ENCODE data around the gene RBM39. TPM values are rescaled to one million over a fixed set of nuclear protein-coding genes. Genes with fewer than 3 reads are reported as not detected.

The RBM39 gene
- polyA plus RNA-seq, 1 of the 3 experiments (the other 2 are of a cell fraction), result 68.4 TPM

- H3K27ac ChIP-seq (ENCODE audit: low read depth in 2 of 2, low read length in 1 of 2), result no peak overlapping the region
- no peak overlapping the region for H3K4me2 ChIP-seq
- H3K36me3 ChIP-seq (replicated peaks in 1 of 2; ENCODE audit: control insufficient read depth in 1 of 2, insufficient read depth in 2 of 2, low read length in 1 of 2), result peaks cover 21 to 26% of the 10 kb centered on the region in 2 experiments
- DNase-seq, result no peak
- TF ChIP-seq CTCF (IDR thresholded peaks at IDR 0.05), result no peak
- no peak for TF ChIP-seq ELF1 (IDR thresholded peaks at IDR 0.05)
- no peak for TF ChIP-seq USF1 (IDR thresholded peaks at IDR 0.05; ENCODE audit: borderline replicate concordance, low read depth)
- no peak for TF ChIP-seq MXI1 (IDR thresholded peaks at IDR 0.05; ENCODE audit: low read depth, low read length)
- TF ChIP-seq YY1 (IDR thresholded peaks at IDR 0.05; ENCODE audit: low read depth), result no peak
- TF ChIP-seq, protein P1, sequence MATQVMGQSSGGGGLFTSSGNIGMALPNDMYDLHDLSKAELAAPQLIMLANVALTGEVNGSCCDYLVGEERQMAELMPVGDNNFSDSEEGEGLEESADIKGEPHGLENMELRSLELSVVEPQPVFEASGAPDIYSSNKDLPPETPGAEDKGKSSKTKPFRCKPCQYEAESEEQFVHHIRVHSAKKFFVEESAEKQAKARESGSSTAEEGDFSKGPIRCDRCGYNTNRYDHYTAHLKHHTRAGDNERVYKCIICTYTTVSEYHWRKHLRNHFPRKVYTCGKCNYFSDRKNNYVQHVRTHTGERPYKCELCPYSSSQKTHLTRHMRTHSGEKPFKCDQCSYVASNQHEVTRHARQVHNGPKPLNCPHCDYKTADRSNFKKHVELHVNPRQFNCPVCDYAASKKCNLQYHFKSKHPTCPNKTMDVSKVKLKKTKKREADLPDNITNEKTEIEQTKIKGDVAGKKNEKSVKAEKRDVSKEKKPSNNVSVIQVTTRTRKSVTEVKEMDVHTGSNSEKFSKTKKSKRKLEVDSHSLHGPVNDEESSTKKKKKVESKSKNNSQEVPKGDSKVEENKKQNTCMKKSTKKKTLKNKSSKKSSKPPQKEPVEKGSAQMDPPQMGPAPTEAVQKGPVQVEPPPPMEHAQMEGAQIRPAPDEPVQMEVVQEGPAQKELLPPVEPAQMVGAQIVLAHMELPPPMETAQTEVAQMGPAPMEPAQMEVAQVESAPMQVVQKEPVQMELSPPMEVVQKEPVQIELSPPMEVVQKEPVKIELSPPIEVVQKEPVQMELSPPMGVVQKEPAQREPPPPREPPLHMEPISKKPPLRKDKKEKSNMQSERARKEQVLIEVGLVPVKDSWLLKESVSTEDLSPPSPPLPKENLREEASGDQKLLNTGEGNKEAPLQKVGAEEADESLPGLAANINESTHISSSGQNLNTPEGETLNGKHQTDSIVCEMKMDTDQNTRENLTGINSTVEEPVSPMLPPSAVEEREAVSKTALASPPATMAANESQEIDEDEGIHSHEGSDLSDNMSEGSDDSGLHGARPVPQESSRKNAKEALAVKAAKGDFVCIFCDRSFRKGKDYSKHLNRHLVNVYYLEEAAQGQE (IDR thresholded peaks at IDR 0.05; ENCODE audit: low read depth, low read length), result no peak
- no peak for TF ChIP-seq TEAD4 (IDR thresholded peaks at IDR 0.05; ENCODE audit: borderline replicate concordance, insufficient read depth)
- no peak for TF ChIP-seq POLR2AphosphoS5 (IDR thresholded peaks at IDR 0.05; ENCODE audit: low read depth, low read length)
- TF ChIP-seq ZBTB33 (IDR thresholded peaks at IDR 0.05; ENCODE audit: borderline replicate concordance, low read depth), result no peak
- no peak for TF ChIP-seq RFX5 (IDR thresholded peaks at IDR 0.05; ENCODE audit: low read length)
- no peak for TF ChIP-seq TCF12 (IDR thresholded peaks at IDR 0.05)
- no peak for TF ChIP-seq SIN3A (IDR thresholded peaks at IDR 0.05; ENCODE audit: borderline replicate concordance, low read depth, low read length)
- no peak for TF ChIP-seq RCOR1 (IDR thresholded peaks at IDR 0.05; ENCODE audit: low read length)
- no peak for TF ChIP-seq SMC3 (IDR thresholded peaks at IDR 0.05; ENCODE audit: low read depth, low read length)
- no peak for TF ChIP-seq FOXJ3 (CRISPR knock-in tag; IDR thresholded peaks at IDR 0.05)
- no peak overlapping the region for H2AFZ ChIP-seq (ENCODE audit: low read depth)
- peaks cover 32% of the 10 kb centered on the region for H4K20me1 ChIP-seq (ENCODE audit: insufficient read depth)
- peaks cover 39% of the 10 kb centered on the region for H3K79me2 ChIP-seq (ENCODE audit: insufficient read depth)
- H3F3A ChIP-seq (replicated peaks; ENCODE audit: insufficient read depth), result peaks cover 14% of the 10 kb centered on the region
- no peak overlapping the region for H3K9ac ChIP-seq
- WGBS (ENCODE audit: low lambda C conversion rate), result 98% methylated on average over 17 of the region's 17 CpGs
- ChIA-PET POLR2A (no interaction called here), CTCF (interaction anchor here (0.8 kb wide), 1 partner anchor 47 kb away, joined by 3 read pairs; no protein-coding TSS in a partner anchor)
- H3K9me3 ChIP-seq, result no peaks in the 10 kb centered on the region
- H3K4me1 ChIP-seq (ENCODE audit: control insufficient read depth in 1 of 2, insufficient read depth in 2 of 2, low read depth in 1 of 2, low read length in 1 of 2), result peaks cover 9 to 10% of the 10 kb centered on the region in 2 experiments; a peak in 2 of 4 replicates
- H3K27me3 ChIP-seq (ENCODE audit: insufficient read depth), result no peaks in the 10 kb centered on the region
- H3K4me3 ChIP-seq (ENCODE audit: low read depth in 2 of 2, low read length in 1 of 2), result no peak overlapping the region
- H3K9me2 ChIP-seq, result no peaks in the 10 kb centered on the region
Observed at GRCh38 chr20:35665949-35666288, 76.1 kb downstream of the RBM39 start.

Data from SK-N-SH (cell line).